GM12878 (cell line): ENCODE results near the gene SMG6. TPM values are rescaled to one million over a fixed set of nuclear protein-coding genes. Genes with fewer than 3 reads are reported as not detected.

Source experiments
- ATAC-seq: fragments of 200-7000 bp; cut with Tn5 transposase; 3 replicates; pipeline ENCODE4 v1.9.1; 2020; ENCODE audit warnings: mild to moderate bottlenecking, moderate library complexity
- BruUV-seq: library from RNA; stranded (reverse); fragments of 400-500 nt; replicated peaks from 2 replicates; lab custom pipeline; 2021; lab: Mats Ljungman, UMichigan
- CTCF ChIA-PET: fragments of 300-600 bp; sonication (Branson Sonifier 250); formaldehyde crosslinking; extraction: SDS; loops from one replicate; lab custom pipeline; 2021; ENCODE audit warnings: inconsistent platforms; lab: Yijun Ruan, JAX
- POLR2A ChIA-PET: fragments of 350-600 bp; formaldehyde crosslinking; extraction: SDS; loops from one replicate; lab custom pipeline; 2021; ENCODE audit warnings: inconsistent platforms; lab: Charles Lee
- RAD21 ChIA-PET: fragments of 300-600 bp; sonication (Branson Sonifier 250); formaldehyde crosslinking; loops from one replicate; lab custom pipeline; 2023; ENCODE audit warnings: antibody characterized with exemption; ENCODE audit not compliant: unreplicated experiment; lab: Charles Lee
- SMC1A ChIA-PET: fragments of 300-600 bp; sonication (Branson Sonifier 250); formaldehyde crosslinking; loops from one replicate; lab custom pipeline; 2023; ENCODE audit not compliant: unreplicated experiment, uncharacterized antibody; lab: Charles Lee
- DNase-seq: peaks from one replicate; pipeline ENCODE4 v3.0.0-alpha.2; 2011; ENCODE audit warnings: low read depth, low spot score
- FAIRE-seq: peaks from 3 replicates; lab custom pipeline; 2011; peaks lifted over from hg19 to GRCh38; lab: Jason Lieb, UNC
- H2AFZ ChIP-seq: 2 replicates; pipeline ENCODE4 v1.6.0; 2011; ENCODE audit warnings: low read depth, low read length, control low read depth; ENCODE audit not compliant: control insufficient read depth
- H3K27ac ChIP-seq: 2 replicates; pipeline ENCODE4 v1.5.1; 2011; ENCODE audit warnings: control low read depth; ENCODE audit not compliant: control insufficient read depth, insufficient read depth
- H3K27me3 ChIP-seq, 2 experiments: replicated peaks in 1 of 2; 2 replicates each; pipeline versions ENCODE4 v1.6.0 to v1.6.1; 2011; ENCODE audit warnings: low read length in 1 of 2; ENCODE audit not compliant: control insufficient read depth in 2 of 2, insufficient read depth in 2 of 2
- H3K36me3 ChIP-seq, 2 experiments: 2 replicates each; pipeline ENCODE4 v1.5.1; 2011; ENCODE audit warnings: low read length in 1 of 2; ENCODE audit not compliant: control insufficient read depth in 2 of 2, insufficient read depth in 2 of 2
- H3K4me1 ChIP-seq: 2 replicates; pipeline ENCODE4 v1.6.1; 2011; ENCODE audit warnings: mild to moderate bottlenecking, low read length, moderate library complexity, mixed read lengths; ENCODE audit not compliant: control insufficient read depth, insufficient read depth
- H3K4me2 ChIP-seq: 2 replicates; pipeline ENCODE4 v1.6.0; 2011; ENCODE audit warnings: control low read depth; ENCODE audit not compliant: control insufficient read depth, insufficient read depth
- H3K4me3 ChIP-seq: fragments of 200-600 bp; sonication (generic); 2 replicates; pipeline ENCODE4 v1.5.1; 2016
- H3K79me2 ChIP-seq: 2 replicates; pipeline ENCODE4 v1.6.0; 2011; ENCODE audit warnings: low read length; ENCODE audit not compliant: control insufficient read depth, insufficient read depth
- H3K9ac ChIP-seq: 2 replicates; pipeline ENCODE4 v1.8.0; 2011; ENCODE audit warnings: low read length, control low read depth, mixed read lengths; ENCODE audit not compliant: control insufficient read depth, insufficient read depth
- H3K9me3 ChIP-seq: replicated peaks from 3 replicates; pipeline ENCODE4 v1.5.1; 2011; ENCODE audit warnings: mild to moderate bottlenecking, low read length; ENCODE audit not compliant: control insufficient read depth, insufficient read depth
- H4K20me1 ChIP-seq: 2 replicates; pipeline ENCODE4 v1.6.0; 2011; ENCODE audit not compliant: control insufficient read depth, insufficient read depth
- CBFB ChIP-seq: IDR thresholded peaks from 2 replicates; pipeline ENCODE4 v1.6.1; 2016; ENCODE audit warnings: antibody characterized with exemption, low read depth
- EP300 ChIP-seq, 2 experiments: fragments of 150-350 bp in 1 of 2; IDR thresholded peaks; 2 replicates each; pipeline ENCODE4 v1.6.1; 2011 to 2012; ENCODE audit warnings: low read depth in 2 of 2, low read length in 2 of 2, borderline replicate concordance in 1 of 2, improper control_type of control experiment in 1 of 2, inconsistent platforms in 1 of 2; ENCODE audit not compliant: control insufficient read depth in 1 of 2
- FOXK2 ChIP-seq: fragments of 450-650 bp; IDR thresholded peaks from 2 replicates; pipeline ENCODE4 v1.6.1; 2017; ENCODE audit warnings: mild to moderate bottlenecking, moderate library complexity
- HDAC2 ChIP-seq: fragments of 200-600 bp; sonication (generic); IDR thresholded peaks from 2 replicates; pipeline ENCODE4 v1.6.1; 2017
- KDM1A ChIP-seq: fragments of 200-600 bp; sonication (generic); IDR thresholded peaks from 2 replicates; pipeline ENCODE4 v1.6.1; 2016; ENCODE audit warnings: borderline replicate concordance
- NKRF ChIP-seq: fragments of 450-650 bp; conservative IDR thresholded peaks from 2 replicates; pipeline ENCODE4 v1.6.1; 2017; ENCODE audit warnings: mild to moderate bottlenecking, moderate library complexity
- TCF12 ChIP-seq: IDR thresholded peaks from 2 replicates; pipeline ENCODE4 v1.6.1; 2011; ENCODE audit warnings: low read depth, mild to moderate bottlenecking, low read length
- YY1 ChIP-seq: IDR thresholded peaks from 2 replicates; pipeline ENCODE4 v1.6.1; 2011; ENCODE audit warnings: low read depth, mild to moderate bottlenecking, low read length
- WGBS: methylation state at CpG from one replicate; pipeline ENCODE4 v1.1.6; 2016; ENCODE audit warnings: low lambda C conversion rate; ENCODE audit not compliant: insufficient replicate concordance, insufficient coverage; ENCODE audit errors: missing lambda C conversion rate; 5-methylcytosine and 5-hydroxymethylcytosine counted together
- in situ Hi-C: fragments of 300-500 bp; cut with MboI; formaldehyde crosslinking; loops from 9 replicates; pipeline ENCODE4 v1.14.3; 2018; ENCODE audit warnings: mixed read lengths
- intact Hi-C: fragments of 100-400 bp; cut with micrococcal nuclease; formaldehyde crosslinking; loops from one replicate; pipeline ENCODE4 v1.14.2; 2022; ENCODE audit not compliant: unreplicated experiment
- polyA plus RNA-seq, 11 experiments: library from polyadenylated mRNA; depleted of rRNA in 4 of 11; unstranded in 6 of 11; stranded (reverse) in 5 of 11; fragments of >200 nt; fragmentation: Nextera tagmentation in 4 of 11; fragmentation: Illumina TruSeq in 1 of 11; extraction: Ambion mirVana in 4 of 11; extraction: Trizol in 1 of 11; gene quantifications; 1 replicate in 1 of 11; 2 replicates in 10 of 11; pipeline versions ENCODE4 v1.2.1 to v1.2.3, GENCODE V29; 2011 to 2016; ENCODE audit warnings: inconsistent platforms in 2 of 11, missing spikeins in 2 of 11, low read depth in 1 of 11
- total RNA-seq, 4 experiments: library from RNA; depleted of rRNA in 3 of 4; stranded (reverse); fragments of >200 nt in 3 of 4; fragmentation: Illumina TruSeq in 1 of 4; extraction: Trizol in 1 of 4; gene quantifications; 2 replicates each; pipeline versions ENCODE4 v1.2.1 to v1.2.3, GENCODE V29; 2013 to 2021

SMG6 gene
- total and polyA plus RNA-seq, 10 of the 15 experiments (the other 5 are each of a cell fraction or from before 2014, with no cell fraction given): 0.58 to 28.7 (median 15.7) TPM

GRCh38 chr17:2214929-2215615 lies 88.5 kb downstream of the SMG6 start (continued):
- TF ChIP-seq NKRF (no peak), EP300 (IDR thresholded peaks at IDR 0.05; ENCODE audit: borderline replicate concordance in 1 of 2, control insufficient read depth in 1 of 2, low read depth in 2 of 2, low read length in 2 of 2) (no peak)

GRCh38 chr17:2214047-2214928 lies 89.3 kb downstream of the SMG6 start:
- CTCF ChIA-PET: interaction anchor here (0.8 to 2.1 kb wide), 10 partner anchors 9 to 375 kb away, joined by 3 to 11 read pairs (median 6); partner anchors contain the start of gene HIC1
- in situ Hi-C loops (no loop called here), intact Hi-C loops (no loop called here)
- Histone ChIP-seq H3K27me3 (no peaks in the 10 kb centered on the region), H3K9ac (peak overlapping the region; percentile 90), H4K20me1 (no peaks in the 10 kb centered on the region), H3K79me2 (peaks cover 40% of the 10 kb centered on the region), H3K4me3 (peak overlapping the region; percentile 77), H2AFZ (no peak overlapping the region), H3K9me3 (no peaks in the 10 kb centered on the region), H3K36me3 (peaks cover 6 to 7% of the 10 kb centered on the region in 2 experiments), H3K4me2 (peak overlapping the region; percentile 99), H3K27ac (peak overlapping the region; percentile 100), H3K4me1 (peaks cover 32% of the 10 kb centered on the region)
- no TSS peak for BruUV-seq
- no peak for ATAC-seq
- no peak for FAIRE-seq
- RAD21 ChIA-PET: interaction anchor here (0.9 to 4.0 kb wide), 10 partner anchors 9 to 156 kb away, joined by 3 to 24 read pairs (median 4); no protein-coding TSS in a partner anchor
- SMC1A ChIA-PET: interaction anchor here (1.3 to 3.0 kb wide), 9 partner anchors 10 to 156 kb away, joined by 3 to 21 read pairs (median 10); no protein-coding TSS in a partner anchor
- POLR2A ChIA-PET: interaction anchor here (0.6 to 2.7 kb wide), 13 partner anchors 9 to 310 kb away, joined by 3 to 20 read pairs (median 4); no protein-coding TSS in a partner anchor
- no peak for DNase-seq
- no peak for TF ChIP-seq TCF12
- no peak for TF ChIP-seq HDAC2
- TF ChIP-seq FOXK2: no peak
- no peak for TF ChIP-seq KDM1A
- TF ChIP-seq CBFB: no peak
- peak; percentile 17; the same call in 1 of the 2 replicates for TF ChIP-seq YY1
- WGBS: 97% methylated on average over 17 of the region's 17 CpGs
